IMR-90 (cell line): ENCODE results near the gene TOP3B. TPM values are rescaled to one million over a fixed set of nuclear protein-coding genes. Genes with fewer than 3 reads are reported as not detected.

Experiments used
- ATAC-seq: fragments of 200-7000 bp; cut with Tn5 transposase; 2 replicates; pipeline ENCODE4 v1.9.1; 2020; ENCODE audit warnings: low read depth, mild to moderate bottlenecking, moderate library complexity
- BruUV-seq: library from RNA; stranded (reverse); fragments of 400-500 nt; replicated peaks from 2 replicates; lab custom pipeline; 2021; lab: Mats Ljungman, UMichigan
- CTCF ChIA-PET: fragments of 300-600 bp; formaldehyde crosslinking; extraction: SDS; loops from one replicate; lab custom pipeline; 2021; ENCODE audit warnings: antibody characterized with exemption; lab: Yijun Ruan, JAX
- POLR2A ChIA-PET: fragments of 300-600 bp; sonication (Branson Sonifier 250); formaldehyde crosslinking; loops from one replicate; lab custom pipeline; 2022; ENCODE audit warnings: antibody characterized with exemption; ENCODE audit not compliant: unreplicated experiment; lab: Charles Lee
- DNase-seq: peaks from one replicate; pipeline ENCODE4 v3.0.0; 2013
- H2AFZ ChIP-seq: replicated peaks from 2 replicates; pipeline ENCODE3; 2013; ENCODE audit warnings: low read length, mild to moderate bottlenecking; ENCODE audit not compliant: poor library complexity
- H2AK5ac ChIP-seq: 2 replicates; pipeline ENCODE4 v1.6.1; 2013; ENCODE audit warnings: low read depth, low read length, inconsistent platforms
- H2AK9ac ChIP-seq: replicated peaks from 2 replicates; pipeline ENCODE3; 2013; ENCODE audit warnings: mild to moderate bottlenecking, low read depth, low read length, moderate library complexity; ENCODE audit not compliant: poor library complexity
- H2BK120ac ChIP-seq: 2 replicates; pipeline ENCODE4 v1.6.1; 2013; ENCODE audit warnings: low read depth, low read length, inconsistent platforms
- H2BK15ac ChIP-seq: 3 replicates; pipeline ENCODE4 v1.6.1; 2013; ENCODE audit warnings: low read depth, low read length, inconsistent platforms
- H2BK20ac ChIP-seq: 2 replicates; pipeline ENCODE4 v1.6.1; 2013; ENCODE audit warnings: low read depth, mild to moderate bottlenecking, inconsistent platforms, low read length, moderate library complexity
- H2BK5ac ChIP-seq: 2 replicates; pipeline ENCODE4 v1.6.1; 2013; ENCODE audit warnings: mild to moderate bottlenecking, low read depth, low read length, inconsistent platforms; ENCODE audit not compliant: poor library complexity, severe bottlenecking
- H3K14ac ChIP-seq: replicated peaks from 2 replicates; pipeline ENCODE4 v1.6.1; 2013; ENCODE audit warnings: low read depth, low read length, inconsistent platforms
- H3K18ac ChIP-seq: 2 replicates; pipeline ENCODE4 v1.6.1; 2013; ENCODE audit warnings: low read depth, low read length, control low read depth
- H3K23ac ChIP-seq: 2 replicates; pipeline ENCODE4 v1.6.1; 2013; ENCODE audit warnings: low read depth, low read length, inconsistent platforms
- H3K27ac ChIP-seq: 2 replicates; pipeline ENCODE4 v1.5.1; 2013; ENCODE audit warnings: mild to moderate bottlenecking, control low read depth, low read length; ENCODE audit not compliant: insufficient read depth
- H3K27me3 ChIP-seq: 2 replicates; pipeline ENCODE4 v1.6.1; 2013; ENCODE audit warnings: low read length; ENCODE audit not compliant: control insufficient read depth, insufficient read depth
- H3K36me3 ChIP-seq: 2 replicates; pipeline ENCODE4 v1.6.1; 2013; ENCODE audit warnings: low read length, mixed read lengths; ENCODE audit not compliant: control insufficient read depth, insufficient read depth
- H3K4ac ChIP-seq: 2 replicates; pipeline ENCODE4 v1.6.1; 2013; ENCODE audit warnings: low read depth, low read length, inconsistent platforms
- H3K4me1 ChIP-seq: 2 replicates; pipeline ENCODE4 v1.6.1; 2013; ENCODE audit warnings: low read length, mixed read lengths; ENCODE audit not compliant: control insufficient read depth, insufficient read depth
- H3K4me2 ChIP-seq: 2 replicates; pipeline ENCODE4 v1.6.1; 2013; ENCODE audit warnings: low read depth, mild to moderate bottlenecking, control low read depth, low read length, moderate library complexity
- H3K4me3 ChIP-seq: 2 replicates; pipeline ENCODE4 v1.5.1; 2013; ENCODE audit warnings: low read depth, mild to moderate bottlenecking, control low read depth, low read length, moderate library complexity; ENCODE audit not compliant: insufficient read depth
- H3K56ac ChIP-seq: 2 replicates; pipeline ENCODE4 v1.6.1; 2013; ENCODE audit warnings: low read length, inconsistent platforms; ENCODE audit not compliant: insufficient read depth; ENCODE audit errors: extremely low read depth
- H3K79me1 ChIP-seq, 2 experiments: 2 replicates each; pipeline ENCODE4 v1.6.1; 2013; ENCODE audit warnings: low read length in 2 of 2, inconsistent platforms in 1 of 2, low read depth in 1 of 2
- H3K9ac ChIP-seq: 2 replicates; pipeline ENCODE4 v1.6.1; 2013; ENCODE audit warnings: low read depth, low read length, control low read depth
- H3K9me1 ChIP-seq: 2 replicates; pipeline ENCODE4 v1.6.1; 2013; ENCODE audit warnings: low read length, inconsistent platforms; ENCODE audit not compliant: insufficient read depth
- H3K9me3 ChIP-seq: 2 replicates; pipeline ENCODE4 v1.6.1; 2013; ENCODE audit warnings: low read length; ENCODE audit not compliant: control insufficient read depth, insufficient read depth
- H4K20me1 ChIP-seq: 2 replicates; pipeline ENCODE4 v1.6.1; 2013; ENCODE audit warnings: low read length, inconsistent platforms; ENCODE audit not compliant: insufficient read depth
- H4K5ac ChIP-seq: 2 replicates; pipeline ENCODE4 v1.6.1; 2013; ENCODE audit warnings: mild to moderate bottlenecking, low read depth, low read length, control low read depth
- H4K8ac ChIP-seq, 2 experiments: 2 replicates each; pipeline ENCODE4 v1.6.1; 2013; ENCODE audit warnings: low read depth in 2 of 2, low read length in 2 of 2, control low read depth in 1 of 2, inconsistent platforms in 1 of 2
- H4K91ac ChIP-seq: 2 replicates; pipeline ENCODE4 v1.6.1; 2013; ENCODE audit warnings: low read depth, low read length, inconsistent platforms; ENCODE audit not compliant: insufficient read depth
- BHLHE40 ChIP-seq: fragments of 150-350 bp; IDR thresholded peaks from 2 replicates; pipeline ENCODE4 v1.6.1; 2016; ENCODE audit warnings: mild to moderate bottlenecking, low read depth, low read length
- CEBPB ChIP-seq: IDR thresholded peaks from 2 replicates; pipeline ENCODE4 v1.6.1; 2012; ENCODE audit warnings: low read depth, low read length, improper control_type of control experiment
- CHD1 ChIP-seq: IDR thresholded peaks from 2 replicates; pipeline ENCODE4 v1.6.1; 2012; ENCODE audit warnings: low read depth, low read length, improper control_type of control experiment
- CTCF ChIP-seq: conservative IDR thresholded peaks from 2 replicates; pipeline ENCODE4 v1.5.1; 2012; ENCODE audit warnings: mild to moderate bottlenecking, low read depth, low read length, improper control_type of control experiment
- MAFK ChIP-seq: IDR thresholded peaks from 2 replicates; pipeline ENCODE4 v1.6.1; 2012; ENCODE audit warnings: low read depth, low read length, improper control_type of control experiment
- MAZ ChIP-seq: IDR thresholded peaks from 2 replicates; pipeline ENCODE4 v1.6.1; 2012; ENCODE audit warnings: low read depth, mild to moderate bottlenecking, low read length, improper control_type of control experiment, moderate library complexity, borderline replicate concordance
- MXI1 ChIP-seq: IDR thresholded peaks from 2 replicates; pipeline ENCODE4 v1.6.1; 2012; ENCODE audit warnings: low read depth, mild to moderate bottlenecking, low read length, moderate library complexity, borderline replicate concordance
- NFE2L2 ChIP-seq: fragments of 150-350 bp; IDR thresholded peaks from 2 replicates; pipeline ENCODE4 v1.6.1; 2016; ENCODE audit warnings: low read depth, mild to moderate bottlenecking, low read length
- POLR2A ChIP-seq: IDR thresholded peaks from 2 replicates; pipeline ENCODE4 v1.6.1; 2012; ENCODE audit warnings: mild to moderate bottlenecking, low read depth, low read length
- RAD21 ChIP-seq: IDR thresholded peaks from 2 replicates; pipeline ENCODE4 v1.6.1; 2012; ENCODE audit warnings: low read length, improper control_type of control experiment
- RCOR1 ChIP-seq: IDR thresholded peaks from 2 replicates; pipeline ENCODE4 v1.6.1; 2012; ENCODE audit warnings: mild to moderate bottlenecking, low read length, improper control_type of control experiment; ENCODE audit not compliant: insufficient replicate concordance
- RFX5 ChIP-seq: IDR thresholded peaks from 2 replicates; pipeline ENCODE4 v1.8.0; 2012; ENCODE audit warnings: low read depth, mild to moderate bottlenecking, low read length, moderate library complexity
- SMC3 ChIP-seq: fragments of 150-350 bp; IDR thresholded peaks from 2 replicates; pipeline ENCODE4 v1.6.1; 2016; ENCODE audit warnings: low read depth, mild to moderate bottlenecking, antibody characterized with exemption, low read length, moderate library complexity
- WGBS, 2 experiments: methylation state at CpG; one replicate each; pipeline versions ENCODE4 v1.1.5 to v1.1.7; 2013; ENCODE audit warnings: missing lambda C conversion rate in 2 of 2; ENCODE audit not compliant: insufficient read length in 1 of 2; ENCODE audit errors: extremely low coverage in 2 of 2; 5-methylcytosine and 5-hydroxymethylcytosine counted together
- dilution Hi-C: fragments of 300-500 bp; cut with HindIII; formaldehyde crosslinking; loops from one replicate; pipeline ENCODE4 v1.14.3; 2018; ENCODE audit warnings: low sequenced_read_pairs; ENCODE audit not compliant: unreplicated experiment
- in situ Hi-C: fragments of 300-500 bp; cut with MboI; formaldehyde crosslinking; loops from 3 replicates; pipeline ENCODE4 v1.14.3; 2019; ENCODE audit warnings: low sequenced_read_pairs, inconsistent platforms, mixed read lengths
- intact Hi-C: fragments of 100-400 bp; cut with micrococcal nuclease; formaldehyde crosslinking; loops from 2 replicates; pipeline ENCODE4 v1.10.0; 2022
- polyA plus RNA-seq, 3 experiments: library from polyadenylated mRNA; depleted of rRNA; stranded (reverse); fragments of >200 nt; gene quantifications; 2 replicates each; pipeline ENCODE4 v1.2.3, GENCODE V29; 2012; ENCODE audit warnings: low replicate concordance in 1 of 3
- total RNA-seq: library from RNA; depleted of rRNA; stranded (reverse); fragments of >200 nt; gene quantifications from 2 replicates; pipeline ENCODE4 v1.2.3, GENCODE V29; 2012
- TF ChIP-seq, protein P1 (sequence below): fragments of 150-350 bp; IDR thresholded peaks from 2 replicates; pipeline ENCODE4 v1.6.1; 2016; ENCODE audit warnings: low read depth, mild to moderate bottlenecking, low read length, moderate library complexity, borderline replicate concordance

Gene TOP3B
- total and polyA plus RNA-seq, 2 of the 4 experiments (the other 2 are of a cell fraction) = 23.0 to 23.5 TPM

DNA sequence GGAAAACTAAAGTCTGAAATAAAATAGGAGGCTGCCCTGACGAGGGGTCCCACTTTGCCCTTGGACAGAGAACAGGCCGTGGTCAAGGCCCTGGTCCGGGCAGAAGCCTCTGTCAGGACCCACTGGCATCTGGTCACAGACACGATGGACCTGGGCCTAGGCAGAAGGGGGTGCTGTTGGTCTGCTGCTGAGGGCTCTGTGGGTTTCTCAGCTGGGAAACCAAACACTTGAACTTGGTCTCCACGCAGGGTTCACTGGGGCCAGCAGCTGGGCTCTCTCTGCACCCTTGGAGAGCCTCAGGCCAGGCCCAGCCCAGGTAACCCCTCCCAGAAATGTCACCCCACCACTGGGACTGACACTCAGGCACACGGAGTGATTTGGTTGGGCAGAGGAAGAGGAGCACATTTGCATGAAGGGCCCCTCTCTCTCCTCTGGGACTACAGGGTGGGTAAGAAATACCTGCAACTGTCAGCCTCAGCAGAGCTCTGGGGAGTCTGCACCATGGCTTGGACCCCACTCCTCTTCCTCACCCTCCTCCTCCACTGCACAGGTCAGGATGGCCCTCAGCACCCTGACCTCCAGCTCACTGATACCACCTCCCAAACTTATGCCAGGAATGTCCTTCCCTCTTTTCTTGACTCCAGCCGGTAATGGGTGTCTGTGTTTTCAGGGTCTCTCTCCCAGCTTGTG, 48.1 kb upstream of the TOP3B start:
- H4K8ac ChIP-seq = no peak overlapping the region
- H3K36me3 ChIP-seq = no peaks in the 10 kb centered on the region
- no TSS peak for BruUV-seq
- H3K4me1 ChIP-seq = no peaks in the 10 kb centered on the region; the same call in 1 of the 2 replicates
- H4K5ac ChIP-seq = no peak overlapping the region
- intact Hi-C loops (loop anchor here (1.0 to 10.0 kb wide), 3 partner anchors 124 to 177 kb away; no protein-coding TSS in a partner anchor), dilution Hi-C loops (no loop called here), in situ Hi-C loops (no loop called here)
- H4K20me1 ChIP-seq = no peaks in the 10 kb centered on the region
- H3K14ac ChIP-seq = no peak overlapping the region
- H3K4me3 ChIP-seq = no peak overlapping the region
- H3K27me3 ChIP-seq = no peaks in the 10 kb centered on the region; the same call in 1 of the 2 replicates
- WGBS, 2 experiments = 40% methylated on average over 1 of the region's 7 CpGs; no CpG with 5 or more reads in 1 of the 2 experiments
- peak; percentile 96 for ATAC-seq
- peak overlapping the region; percentile 70 for H2AFZ ChIP-seq
- peak; percentile 50 for DNase-seq
- H3K18ac ChIP-seq = no peak overlapping the region
- no peak overlapping the region for H4K91ac ChIP-seq
- no peaks in the 10 kb centered on the region; the same call in 1 of the 2 replicates for H3K9me1 ChIP-seq
- H2BK120ac ChIP-seq = no peak overlapping the region
- H2AK9ac ChIP-seq = peak overlapping the region; percentile 68
- no peaks in the 10 kb centered on the region for H3K9me3 ChIP-seq
- H3K4ac ChIP-seq = peak overlapping the region; percentile 24; the same call in 1 of the 2 replicates
- H2BK20ac ChIP-seq = no peak overlapping the region
- 0 out of 2 replicates have a peak overlapping the region, but pooled peaks have one; percentile 12 for H2AK5ac ChIP-seq
- CTCF ChIA-PET = interaction anchor here (0.6 to 1.0 kb wide), 5 partner anchors 12 to 176 kb away, joined by 3 to 5 read pairs (median 3); no protein-coding TSS in a partner anchor
- TF ChIP-seq CTCF (peak; percentile 67), SMC3 (peak; percentile 53), NFE2L2 (no peak), MAFK (no peak), MXI1 (no peak), POLR2A (no peak), MAZ (no peak), RAD21 (peak; percentile 76), CEBPB (no peak), RFX5 (no peak), RCOR1 (no peak), CHD1 (no peak), BHLHE40 (no peak)
- TF ChIP-seq, protein P1, sequence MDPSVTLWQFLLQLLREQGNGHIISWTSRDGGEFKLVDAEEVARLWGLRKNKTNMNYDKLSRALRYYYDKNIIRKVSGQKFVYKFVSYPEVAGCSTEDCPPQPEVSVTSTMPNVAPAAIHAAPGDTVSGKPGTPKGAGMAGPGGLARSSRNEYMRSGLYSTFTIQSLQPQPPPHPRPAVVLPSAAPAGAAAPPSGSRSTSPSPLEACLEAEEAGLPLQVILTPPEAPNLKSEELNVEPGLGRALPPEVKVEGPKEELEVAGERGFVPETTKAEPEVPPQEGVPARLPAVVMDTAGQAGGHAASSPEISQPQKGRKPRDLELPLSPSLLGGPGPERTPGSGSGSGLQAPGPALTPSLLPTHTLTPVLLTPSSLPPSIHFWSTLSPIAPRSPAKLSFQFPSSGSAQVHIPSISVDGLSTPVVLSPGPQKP = no peak
- H3K9ac ChIP-seq = no peak overlapping the region
- no peak overlapping the region for H3K23ac ChIP-seq
- H3K79me1 ChIP-seq = no peaks in the 10 kb centered on the region
- H2BK15ac ChIP-seq = no peak overlapping the region
- H3K27ac ChIP-seq = no peak overlapping the region
- H2BK5ac ChIP-seq = no peak overlapping the region
- no peak overlapping the region for H3K4me2 ChIP-seq
- no peak overlapping the region for H3K56ac ChIP-seq
- POLR2A ChIA-PET = no interaction called here
